H1 (cell line): ENCODE results near the gene GRID2. TPM values are rescaled to one million over a fixed set of nuclear protein-coding genes. Genes with fewer than 3 reads are reported as not detected.

Experiments used
- NRF1 ChIP-seq: IDR thresholded peaks from 2 replicates; pipeline ENCODE4 v1.6.1; 2011; ENCODE audit warnings: mild to moderate bottlenecking, low read depth, low read length, improper control_type of control experiment
- POLR2A ChIP-seq, 2 experiments: IDR thresholded peaks; 1 replicate in 1 of 2; 2 replicates in 1 of 2; pipeline ENCODE4 v1.6.1; 2011; ENCODE audit warnings: low read depth in 2 of 2, low read length in 2 of 2, mild to moderate bottlenecking in 2 of 2; ENCODE audit errors: control extremely low read depth in 1 of 2
- TAF1 ChIP-seq: IDR thresholded peaks from 2 replicates; pipeline ENCODE4 v1.6.1; 2011; ENCODE audit warnings: mild to moderate bottlenecking, low read depth, low read length
- polyA plus RNA-seq, 7 experiments: library from polyadenylated mRNA; depleted of rRNA in 3 of 7; stranded (reverse) in 5 of 7; unstranded in 2 of 7; fragments of >200 nt in 5 of 7; fragments of 200-250 nt in 2 of 7; gene quantifications; 1 replicate in 5 of 7; 2 replicates in 1 of 7; 4 replicates in 1 of 7; pipeline versions ENCODE4 v1.2.1 to v1.2.3, GENCODE V29; 2011 to 2013; ENCODE audit warnings: missing spikeins in 2 of 7, mixed read lengths in 2 of 7
- total RNA-seq: library from RNA; stranded (reverse); fragmentation: NEBNext Ultra II Directional; extraction: Animal tissue kit (Norgen Biotek cat#: 25700); gene quantifications from 2 replicates; pipeline ENCODE4 v1.2.1, GENCODE V29; 2021

Gene GRID2
- total and polyA plus RNA-seq, 2 of the 8 experiments (the other 6 are each of a cell fraction or from before 2014, with no cell fraction given), result 31.1 to 81.9 TPM

GRCh38 chr4:93501946-93502345, 1198.2 kb downstream of the GRID2 start (continued):
- TF ChIP-seq NRF1 (no peak), POLR2A (IDR thresholded peaks at IDR 0.05; ENCODE audit: control extremely low read depth in 1 of 2, low read depth in 2 of 2, low read length in 2 of 2) (no peak), TAF1 (no peak)
- TF ChIP-seq, all 59 proteins: peak for 0
